K562 (cell line): ENCODE results near the gene NEUROD2. TPM values are rescaled to one million over a fixed set of nuclear protein-coding genes. Genes with fewer than 3 reads are reported as not detected.

Experiments
- ATAC-seq: fragments of 200-7000 bp; cut with Tn5 transposase; 3 replicates; pipeline ENCODE4 v1.9.1; 2020; ENCODE audit warnings: moderate library complexity
- BruUV-seq: library from RNA; stranded (reverse); fragments of 400-500 nt; replicated peaks from 2 replicates; lab custom pipeline; 2021; lab: Mats Ljungman, UMichigan
- CTCF ChIA-PET: fragments of 300-600 bp; formaldehyde crosslinking; extraction: SDS; loops from one replicate; lab custom pipeline; 2021; ENCODE audit warnings: low intra/inter-chr PET ratio; lab: Yijun Ruan, JAX
- POLR2A ChIA-PET: fragments of 300-600, 350-650 bp; sonication (Branson Sonifier 250); formaldehyde crosslinking; extraction: SDS; loops from one replicate; lab custom pipeline; 2021; ENCODE audit warnings: antibody characterized with exemption, inconsistent platforms; lab: Yijun Ruan, JAX
- DNase-seq, 4 experiments: peaks; one replicate each; pipeline versions ENCODE4 v3.0.0 to v3.0.0-alpha.2; 2011 to 2018; ENCODE audit warnings: low spot score in 3 of 4, mixed read lengths in 3 of 4; ENCODE audit errors: extremely low read depth in 1 of 4
- FAIRE-seq: peaks from 2 replicates; lab custom pipeline; 2011; peaks lifted over from hg19 to GRCh38; lab: Jason Lieb, UNC
- H2AFZ ChIP-seq: 2 replicates; pipeline ENCODE4 v1.6.0; 2011; ENCODE audit warnings: low read depth, low read length, control low read depth, inconsistent platforms
- H3K27ac ChIP-seq: fragments of 200-600 bp; 3 replicates; pipeline ENCODE4 v1.8.0; 2011; ENCODE audit warnings: low read depth, mild to moderate bottlenecking, control low read depth, inconsistent platforms, low read length, moderate library complexity, mixed read lengths; ENCODE audit errors: extremely low read depth
- H3K27me3 ChIP-seq, 2 experiments: fragments of 300-600 bp in 1 of 2; 2 replicates in 1 of 2; 3 replicates in 1 of 2; pipeline versions ENCODE4 v1.6.0 to v1.8.0; 2011; ENCODE audit warnings: inconsistent platforms in 2 of 2, low read length in 2 of 2, mild to moderate bottlenecking in 1 of 2, mixed read lengths in 1 of 2, moderate library complexity in 1 of 2; ENCODE audit not compliant: control insufficient read depth in 2 of 2, insufficient read depth in 2 of 2
- H3K36me3 ChIP-seq: fragments of 300-600 bp; 3 replicates; pipeline ENCODE4 v1.8.0; 2011; ENCODE audit warnings: mild to moderate bottlenecking, low read length, inconsistent platforms; ENCODE audit not compliant: control insufficient read depth, insufficient read depth
- H3K4me1 ChIP-seq, 2 experiments: fragments of 200-600 bp in 1 of 2; replicated peaks in 1 of 2; 2 replicates in 1 of 2; 3 replicates in 1 of 2; pipeline versions ENCODE4 v1.5.1 to v1.8.0; 2011; ENCODE audit warnings: inconsistent platforms in 2 of 2, low read length in 2 of 2, mild to moderate bottlenecking in 1 of 2, mixed read lengths in 1 of 2, moderate library complexity in 1 of 2; ENCODE audit not compliant: control insufficient read depth in 2 of 2, insufficient read depth in 2 of 2
- H3K4me2 ChIP-seq: 2 replicates; pipeline ENCODE4 v1.6.1; 2011; ENCODE audit warnings: low read length, control low read depth, inconsistent platforms, mixed read lengths; ENCODE audit not compliant: insufficient read depth
- H3K4me3 ChIP-seq: fragments of 200-600 bp; sonication (generic), shearing (Covaris generic); 2 replicates; pipeline ENCODE4 v1.5.1; 2016; ENCODE audit warnings: control low read depth, inconsistent platforms
- H3K79me2 ChIP-seq: fragments of 200-600 bp; 3 replicates; pipeline ENCODE4 v1.8.0; 2011; ENCODE audit warnings: low read length, inconsistent platforms; ENCODE audit not compliant: control insufficient read depth, insufficient read depth
- H3K9ac ChIP-seq, 2 experiments: 2 replicates each; pipeline versions ENCODE4 v1.6.0 to v1.6.1; 2011; ENCODE audit warnings: low read depth in 2 of 2, low read length in 2 of 2, control low read depth in 1 of 2, inconsistent platforms in 1 of 2, mild to moderate bottlenecking in 1 of 2, mixed read lengths in 1 of 2; ENCODE audit not compliant: insufficient read depth in 1 of 2
- H3K9me1 ChIP-seq: one replicate; pipeline ENCODE4 v1.6.0; 2011; ENCODE audit warnings: inconsistent platforms, mild to moderate bottlenecking, low read length, moderate library complexity; ENCODE audit not compliant: control insufficient read depth, insufficient read depth
- H3K9me3 ChIP-seq: replicated peaks from 2 replicates; pipeline ENCODE4 v1.5.1; 2011; ENCODE audit warnings: low read depth, low read length, inconsistent platforms; ENCODE audit not compliant: control insufficient read depth, insufficient read depth
- H4K20me1 ChIP-seq: replicated peaks from 2 replicates; pipeline ENCODE4 v1.6.1; 2011; ENCODE audit warnings: low read length, inconsistent platforms, mixed read lengths; ENCODE audit not compliant: control insufficient read depth, insufficient read depth
- CAMTA2 ChIP-seq: fragments of 250-450 bp; sonication (Bioruptor Pico); conservative IDR thresholded peaks from 2 replicates; pipeline ENCODE4 v1.5.1; 2022
- ESRRA ChIP-seq: fragments of 450-650 bp; IDR thresholded peaks from 2 replicates; pipeline ENCODE4 v1.6.1; 2014; ENCODE audit warnings: low read depth, mild to moderate bottlenecking, moderate library complexity, borderline replicate concordance
- RBFOX2 ChIP-seq: fragments of 200-400 bp; formaldehyde crosslinking; IDR thresholded peaks from 2 replicates; pipeline ENCODE4 v1.6.1; 2017; ENCODE audit warnings: low read depth, mild to moderate bottlenecking, low read length, moderate library complexity
- SMARCA4 ChIP-seq: fragments of 450-650 bp; IDR thresholded peaks from 2 replicates; pipeline ENCODE4 v1.6.1; 2016
- SMARCA5 ChIP-seq: fragments of 450-650 bp; IDR thresholded peaks from 2 replicates; pipeline ENCODE4 v1.6.1; 2016
- SOX6 ChIP-seq: fragments of 450-650 bp; IDR thresholded peaks from 2 replicates; pipeline ENCODE4 v1.6.1; 2014; ENCODE audit warnings: mild to moderate bottlenecking
- SREBF2 ChIP-seq: sonication (generic); formaldehyde crosslinking; IDR thresholded peaks from 2 replicates; pipeline ENCODE4 v1.4.0; 2020; ENCODE audit warnings: mild to moderate bottlenecking, missing genetic modification reagents
- TAF1 ChIP-seq: IDR thresholded peaks from 2 replicates; pipeline ENCODE4 v1.6.1; 2011; ENCODE audit warnings: mild to moderate bottlenecking, low read length, moderate library complexity; ENCODE audit not compliant: insufficient read depth, control insufficient read depth, severe bottlenecking; ENCODE audit errors: extremely low read depth
- TBP ChIP-seq: optimal IDR thresholded peaks from 2 replicates; pipeline ENCODE3; 2011; ENCODE audit warnings: low read depth, low read length, improper control_type of control experiment
- YY1 ChIP-seq, 3 experiments: IDR thresholded peaks; 2 replicates each; pipeline ENCODE4 v1.6.1; 2011; ENCODE audit warnings: low read length in 2 of 3, mild to moderate bottlenecking in 2 of 3, moderate library complexity in 2 of 3, borderline replicate concordance in 1 of 3, control low read depth in 1 of 3, low read depth in 1 of 3; ENCODE audit not compliant: insufficient read depth in 3 of 3, insufficient replicate concordance in 2 of 3, control insufficient read depth in 1 of 3, insufficient read length in 1 of 3; ENCODE audit errors: extremely low read depth in 1 of 3
- ZNF197 ChIP-seq: fragments of 200-800 bp; sonication (Bioruptor generic); IDR thresholded peaks from 2 replicates; pipeline ENCODE4 v1.6.1; 2016; ENCODE audit warnings: low read depth, missing genetic modification characterization, missing compliant biosample characterization
- WGBS: fragments of 100-300 bp; shearing (Covaris generic); methylation state at CpG from one replicate; pipeline ENCODE4 v1.1.6; 2016; ENCODE audit warnings: low coverage, mixed read lengths; ENCODE audit not compliant: insufficient coverage; ENCODE audit errors: missing lambda C conversion rate; 5-methylcytosine and 5-hydroxymethylcytosine counted together
- in situ Hi-C: fragments of 300-500 bp; cut with MboI; formaldehyde crosslinking; loops from 4 replicates; pipeline ENCODE4 v1.15.0; 2018; ENCODE audit warnings: inconsistent platforms, mixed read lengths
- intact Hi-C: fragments of 100-400 bp; cut with micrococcal nuclease; formaldehyde crosslinking; loops from 2 replicates; pipeline ENCODE4 v1.14.2; 2022
- polyA plus RNA-seq, 8 experiments: library from polyadenylated mRNA; depleted of rRNA in 4 of 8; stranded (reverse) in 5 of 8; unstranded in 3 of 8; fragments of >200 nt; fragmentation: Nextera tagmentation in 2 of 8; fragmentation: Illumina TruSeq in 1 of 8; extraction: Ambion mirVana in 2 of 8; extraction: Trizol in 1 of 8; gene quantifications; 2 replicates each; pipeline versions ENCODE4 v1.2.1 to v1.2.3, GENCODE V29; 2011 to 2014; ENCODE audit warnings: inconsistent platforms in 1 of 8, missing spikeins in 1 of 8
- total RNA-seq, 7 experiments: library from RNA; depleted of rRNA in 6 of 7; stranded (reverse); fragments of >200 nt in 6 of 7; fragmentation: Illumina TruSeq in 2 of 7; extraction: Trizol in 2 of 7; gene quantifications; 2 replicates each; pipeline versions ENCODE4 v1.2.1 to v1.2.3, GENCODE V29; 2011 to 2021; ENCODE audit warnings: low replicate concordance in 1 of 7
- TF ChIP-seq, protein P1 (sequence below): fragments of 200-800 bp; sonication (Bioruptor generic); IDR thresholded peaks from 2 replicates; pipeline ENCODE4 v1.6.1; 2017; ENCODE audit warnings: missing genetic modification characterization, missing compliant biosample characterization
- TF ChIP-seq, protein P2 (sequence below): fragments of 450-650 bp; IDR thresholded peaks from 2 replicates; pipeline ENCODE4 v1.7.1; 2018; ENCODE audit warnings: mild to moderate bottlenecking, low read depth; ENCODE audit not compliant: partially characterized antibody
- TF ChIP-seq, protein P3 (sequence below), 2 experiments: IDR thresholded peaks; 2 replicates each; pipeline ENCODE4 v1.6.1; 2011; ENCODE audit warnings: borderline replicate concordance in 1 of 2, control low read depth in 1 of 2, low read depth in 1 of 2, low read length in 1 of 2, mild to moderate bottlenecking in 1 of 2, mixed read lengths in 1 of 2, moderate library complexity in 1 of 2; ENCODE audit not compliant: insufficient read depth in 1 of 2, insufficient read length in 1 of 2, poor library complexity in 1 of 2, severe bottlenecking in 1 of 2; ENCODE audit errors: extremely low read depth in 1 of 2

Gene NEUROD2
- total and polyA plus RNA-seq, 9 of the 15 experiments (the other 6 are each of a cell fraction or from before 2014, with no cell fraction given), result not detected

DNA sequence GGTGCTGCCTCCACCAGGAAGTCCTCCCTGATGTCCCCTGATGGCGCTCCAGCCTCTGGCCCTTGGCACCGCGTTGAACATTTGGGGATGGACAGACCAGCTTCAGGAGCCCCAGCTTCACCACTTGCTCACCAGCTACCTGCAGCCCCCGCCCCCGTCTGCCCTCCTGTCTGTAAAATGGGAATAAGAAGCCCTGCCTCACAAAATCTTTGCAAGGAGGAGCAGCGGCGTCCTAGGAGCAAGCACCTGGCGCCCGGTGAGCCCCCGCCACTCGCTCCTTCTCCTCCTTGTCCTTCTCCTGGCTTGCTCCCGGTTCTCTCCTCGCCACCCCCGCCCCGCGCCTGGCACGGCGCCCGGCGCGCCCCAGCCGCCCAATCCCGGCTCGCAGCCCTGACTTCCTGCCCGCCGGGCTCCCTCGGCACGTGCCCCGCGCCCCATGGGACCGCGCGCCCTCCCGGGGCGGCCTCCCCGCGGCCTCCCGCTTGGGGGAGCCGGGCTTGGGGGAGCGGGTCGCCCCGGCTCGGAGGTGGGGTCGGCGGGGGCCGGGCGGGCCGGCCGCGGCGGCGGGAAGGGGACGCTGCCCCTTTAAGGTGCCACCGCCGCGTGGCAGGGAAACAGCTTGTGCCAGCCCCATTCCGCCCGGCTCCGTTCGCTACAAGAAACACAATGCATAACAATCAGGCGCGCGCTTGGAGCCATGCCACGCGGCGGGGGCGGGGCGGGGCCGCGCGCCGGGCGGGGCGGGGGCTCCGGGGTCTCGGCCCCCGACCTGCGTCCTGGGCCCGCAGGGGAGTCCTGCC, 9.9 kb upstream of the NEUROD2 start:
- H3K4me2 ChIP-seq, result peak overlapping the region; percentile 43
- no peaks in the 10 kb centered on the region for H3K9me3 ChIP-seq
- H3K27me3 ChIP-seq, result peaks cover 6 to 41% of the 10 kb centered on the region in 2 experiments; a peak in 2 of 5 replicates
- H3K9me1 ChIP-seq, result no peaks in the 10 kb centered on the region
- peak overlapping the region; percentile 61 for H2AFZ ChIP-seq
- in situ Hi-C loops (no loop called here), intact Hi-C loops (loop anchor here (5.0 kb wide), 1 partner anchor 410 kb away; no protein-coding TSS in a partner anchor)
- WGBS, result 4% methylated on average over 36 of the region's 79 CpGs
- H3K4me1 ChIP-seq, result peaks cover 3 to 24% of the 10 kb centered on the region in 2 experiments; a peak in 3 of 5 replicates
- ChIA-PET POLR2A (interaction anchor here (0.5 kb wide), 1 partner anchor 541 kb away, joined by 3 read pairs; no protein-coding TSS in a partner anchor), CTCF (interaction anchor here (0.6 kb wide), 1 partner anchor 76 kb away, joined by 3 read pairs; no protein-coding TSS in a partner anchor)
- ATAC-seq (no peak), FAIRE-seq (no peak), DNase-seq (peak; percentile 26 to 77 (median 60))
- peak overlapping the region; percentile 44 for H3K4me3 ChIP-seq
- H3K36me3 ChIP-seq, result no peaks in the 10 kb centered on the region
- no peaks in the 10 kb centered on the region for H4K20me1 ChIP-seq
- no TSS peak for BruUV-seq
- no peaks in the 10 kb centered on the region for H3K79me2 ChIP-seq
- H3K27ac ChIP-seq, result no peak overlapping the region
- peak overlapping the region in 1 of 2 experiments; percentile 89; a peak in 2 of 4 replicates for H3K9ac ChIP-seq
- TF ChIP-seq, protein P1, sequence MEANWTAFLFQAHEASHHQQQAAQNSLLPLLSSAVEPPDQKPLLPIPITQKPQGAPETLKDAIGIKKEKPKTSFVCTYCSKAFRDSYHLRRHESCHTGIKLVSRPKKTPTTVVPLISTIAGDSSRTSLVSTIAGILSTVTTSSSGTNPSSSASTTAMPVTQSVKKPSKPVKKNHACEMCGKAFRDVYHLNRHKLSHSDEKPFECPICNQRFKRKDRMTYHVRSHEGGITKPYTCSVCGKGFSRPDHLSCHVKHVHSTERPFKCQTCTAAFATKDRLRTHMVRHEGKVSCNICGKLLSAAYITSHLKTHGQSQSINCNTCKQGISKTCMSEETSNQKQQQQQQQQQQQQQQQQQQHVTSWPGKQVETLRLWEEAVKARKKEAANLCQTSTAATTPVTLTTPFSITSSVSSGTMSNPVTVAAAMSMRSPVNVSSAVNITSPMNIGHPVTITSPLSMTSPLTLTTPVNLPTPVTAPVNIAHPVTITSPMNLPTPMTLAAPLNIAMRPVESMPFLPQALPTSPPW (CRISPR knock-in tag), result peak; percentile 61; the same call in 1 of the 2 replicates
- TF ChIP-seq TAF1 (no peak), SREBF2 (no peak), RBFOX2 (peak; percentile 31; the same call in 1 of the 2 replicates), TBP (peak; percentile 32), YY1 (IDR thresholded peaks at IDR 0.05; ENCODE audit: borderline replicate concordance in 1 of 3, control insufficient read depth in 1 of 3, extremely low read depth in 1 of 3, insufficient read depth in 3 of 3, insufficient read length in 1 of 3, insufficient replicate concordance in 2 of 3, low read depth in 1 of 3, low read length in 2 of 3) (peak in 1 of 3 experiments; percentile 22), SOX6 (no peak), SMARCA4 (no peak), ESRRA (0 out of 2 replicates have a peak, but pooled peaks have one; percentile 5), CAMTA2 (CRISPR knock-in tag) (no peak), ZNF197 (CRISPR knock-in tag) (no peak), SMARCA5 (0 out of 2 replicates have a peak, but pooled peaks have one; percentile 48)
- TF ChIP-seq, protein P2, sequence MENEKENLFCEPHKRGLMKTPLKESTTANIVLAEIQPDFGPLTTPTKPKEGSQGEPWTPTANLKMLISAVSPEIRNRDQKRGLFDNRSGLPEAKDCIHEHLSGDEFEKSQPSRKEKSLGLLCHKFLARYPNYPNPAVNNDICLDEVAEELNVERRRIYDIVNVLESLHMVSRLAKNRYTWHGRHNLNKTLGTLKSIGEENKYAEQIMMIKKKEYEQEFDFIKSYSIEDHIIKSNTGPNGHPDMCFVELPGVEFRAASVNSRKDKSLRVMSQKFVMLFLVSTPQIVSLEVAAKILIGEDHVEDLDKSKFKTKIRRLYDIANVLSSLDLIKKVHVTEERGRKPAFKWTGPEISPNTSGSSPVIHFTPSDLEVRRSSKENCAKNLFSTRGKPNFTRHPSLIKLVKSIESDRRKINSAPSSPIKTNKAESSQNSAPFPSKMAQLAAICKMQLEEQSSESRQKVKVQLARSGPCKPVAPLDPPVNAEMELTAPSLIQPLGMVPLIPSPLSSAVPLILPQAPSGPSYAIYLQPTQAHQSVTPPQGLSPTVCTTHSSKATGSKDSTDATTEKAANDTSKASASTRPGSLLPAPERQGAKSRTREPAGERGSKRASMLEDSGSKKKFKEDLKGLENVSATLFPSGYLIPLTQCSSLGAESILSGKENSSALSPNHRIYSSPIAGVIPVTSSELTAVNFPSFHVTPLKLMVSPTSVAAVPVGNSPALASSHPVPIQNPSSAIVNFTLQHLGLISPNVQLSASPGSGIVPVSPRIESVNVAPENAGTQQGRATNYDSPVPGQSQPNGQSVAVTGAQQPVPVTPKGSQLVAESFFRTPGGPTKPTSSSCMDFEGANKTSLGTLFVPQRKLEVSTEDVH, result no peak
- TF ChIP-seq, protein P3, sequence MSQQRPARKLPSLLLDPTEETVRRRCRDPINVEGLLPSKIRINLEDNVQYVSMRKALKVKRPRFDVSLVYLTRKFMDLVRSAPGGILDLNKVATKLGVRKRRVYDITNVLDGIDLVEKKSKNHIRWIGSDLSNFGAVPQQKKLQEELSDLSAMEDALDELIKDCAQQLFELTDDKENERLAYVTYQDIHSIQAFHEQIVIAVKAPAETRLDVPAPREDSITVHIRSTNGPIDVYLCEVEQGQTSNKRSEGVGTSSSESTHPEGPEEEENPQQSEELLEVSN (IDR thresholded peaks at IDR 0.05; ENCODE audit: borderline replicate concordance in 1 of 2, extremely low read depth in 1 of 2, insufficient read depth in 1 of 2, insufficient read length in 1 of 2, low read depth in 1 of 2, low read length in 1 of 2, poor library complexity in 1 of 2, severe bottlenecking in 1 of 2), result peak; percentile 55 to 92
